H1 (cell line): Measurements from ENCODE around the gene EGFR. TPM values are rescaled to one million over a fixed set of nuclear protein-coding genes. Genes with fewer than 3 reads are reported as not detected.

Source experiments
- CBX5 ChIP-seq: fragments of 300-800, 300-1000 bp; sonication (generic); IDR thresholded peaks from 2 replicates; pipeline ENCODE4 v1.7.1; 2016; ENCODE audit warnings: antibody characterized with exemption, low read length, low read depth
- FOSL1 ChIP-seq: IDR thresholded peaks from 2 replicates; pipeline ENCODE4 v1.6.1; 2011; ENCODE audit warnings: mild to moderate bottlenecking, low read depth, low read length, moderate library complexity; ENCODE audit not compliant: insufficient read depth
- GABPA ChIP-seq: IDR thresholded peaks from 2 replicates; pipeline ENCODE4 v1.6.1; 2011; ENCODE audit warnings: mild to moderate bottlenecking, low read length, moderate library complexity, borderline replicate concordance; ENCODE audit not compliant: insufficient read depth
- PHF8 ChIP-seq: fragments of 200-600 bp; sonication (generic); conservative IDR thresholded peaks from 2 replicates; pipeline ENCODE4 v1.7.1; 2012; ENCODE audit warnings: low read depth, mild to moderate bottlenecking, inconsistent platforms, low read length, moderate library complexity
- POLR2A ChIP-seq, 2 experiments: IDR thresholded peaks; 1 replicate in 1 of 2; 2 replicates in 1 of 2; pipeline ENCODE4 v1.6.1; 2011; ENCODE audit warnings: low read depth in 2 of 2, low read length in 2 of 2, mild to moderate bottlenecking in 2 of 2; ENCODE audit errors: control extremely low read depth in 1 of 2
- RFX5 ChIP-seq: IDR thresholded peaks from 2 replicates; pipeline ENCODE4 v1.6.1; 2011; ENCODE audit warnings: low read depth, low read length, improper control_type of control experiment, borderline replicate concordance
- SRF ChIP-seq: IDR thresholded peaks from 2 replicates; pipeline ENCODE4 v1.6.1; 2011; ENCODE audit warnings: mild to moderate bottlenecking, low read depth, low read length, moderate library complexity
- TBP ChIP-seq: IDR thresholded peaks from 2 replicates; pipeline ENCODE4 v1.6.1; 2011; ENCODE audit warnings: low read depth, low read length, improper control_type of control experiment
- YY1 ChIP-seq: IDR thresholded peaks from 2 replicates; pipeline ENCODE4 v1.6.1; 2011; ENCODE audit warnings: low read depth, mild to moderate bottlenecking, low read length
- ZNF274 ChIP-seq: IDR thresholded peaks from 2 replicates; pipeline ENCODE4 v1.7.0; 2012; ENCODE audit warnings: low read length, borderline replicate concordance; ENCODE audit errors: extremely low read depth
- polyA plus RNA-seq, 7 experiments: library from polyadenylated mRNA; depleted of rRNA in 3 of 7; stranded (reverse) in 5 of 7; unstranded in 2 of 7; fragments of >200 nt in 5 of 7; fragments of 200-250 nt in 2 of 7; gene quantifications; 1 replicate in 5 of 7; 2 replicates in 1 of 7; 4 replicates in 1 of 7; pipeline versions ENCODE4 v1.2.1 to v1.2.3, GENCODE V29; 2011 to 2013; ENCODE audit warnings: missing spikeins in 2 of 7, mixed read lengths in 2 of 7
- total RNA-seq: library from RNA; stranded (reverse); fragmentation: NEBNext Ultra II Directional; extraction: Animal tissue kit (Norgen Biotek cat#: 25700); gene quantifications from 2 replicates; pipeline ENCODE4 v1.2.1, GENCODE V29; 2021
- TF ChIP-seq, protein P1 (sequence below): IDR thresholded peaks from 2 replicates; pipeline ENCODE4 v1.6.1; 2012; ENCODE audit warnings: low read length, inconsistent platforms

EGFR gene
- total and polyA plus RNA-seq, 2 of the 8 experiments (the other 6 are each of a cell fraction or from before 2014, with no cell fraction given): 1.9 to 5.8 TPM

DNA sequence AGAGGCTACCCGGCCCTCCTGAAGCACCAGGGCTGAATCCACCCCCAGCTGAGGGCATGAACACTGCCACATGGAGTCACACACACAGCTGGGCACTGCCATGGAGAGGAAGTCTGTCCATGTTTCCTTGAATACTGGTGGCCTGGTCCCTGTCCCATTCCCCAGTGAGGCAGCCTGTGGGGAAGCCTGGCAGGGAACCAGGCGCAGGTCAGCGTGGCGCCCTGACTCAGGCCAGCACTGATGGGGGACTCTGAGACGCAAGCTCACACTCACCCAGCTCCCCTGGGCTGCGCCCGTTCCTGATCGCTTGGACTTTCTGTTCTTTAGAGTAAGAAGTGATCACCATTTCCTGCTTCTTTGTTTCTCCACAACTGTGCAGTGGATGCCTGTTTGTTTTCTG, 128.3 kb downstream of the EGFR start (continued):
- TF ChIP-seq, protein P1, sequence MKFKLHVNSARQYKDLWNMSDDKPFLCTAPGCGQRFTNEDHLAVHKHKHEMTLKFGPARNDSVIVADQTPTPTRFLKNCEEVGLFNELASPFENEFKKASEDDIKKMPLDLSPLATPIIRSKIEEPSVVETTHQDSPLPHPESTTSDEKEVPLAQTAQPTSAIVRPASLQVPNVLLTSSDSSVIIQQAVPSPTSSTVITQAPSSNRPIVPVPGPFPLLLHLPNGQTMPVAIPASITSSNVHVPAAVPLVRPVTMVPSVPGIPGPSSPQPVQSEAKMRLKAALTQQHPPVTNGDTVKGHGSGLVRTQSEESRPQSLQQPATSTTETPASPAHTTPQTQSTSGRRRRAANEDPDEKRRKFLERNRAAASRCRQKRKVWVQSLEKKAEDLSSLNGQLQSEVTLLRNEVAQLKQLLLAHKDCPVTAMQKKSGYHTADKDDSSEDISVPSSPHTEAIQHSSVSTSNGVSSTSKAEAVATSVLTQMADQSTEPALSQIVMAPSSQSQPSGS: no peak
- TF ChIP-seq GABPA (no peak), ZNF274 (no peak), SRF (no peak), FOSL1 (no peak), CBX5 (no peak), YY1 (no peak), POLR2A (IDR thresholded peaks at IDR 0.05; ENCODE audit: control extremely low read depth in 1 of 2, low read depth in 2 of 2, low read length in 2 of 2) (no peak), PHF8 (no peak), TBP (no peak), RFX5 (no peak)
